ENCODE results near the gene RGP1. TPM values are rescaled to one million over a fixed set of nuclear protein-coding genes. Genes with fewer than 3 reads are reported as not detected.

The RGP1 gene
- total and polyA plus RNA-seq, 8 donors: 3.8 to 21.2 (median 12.0) TPM

DNA sequence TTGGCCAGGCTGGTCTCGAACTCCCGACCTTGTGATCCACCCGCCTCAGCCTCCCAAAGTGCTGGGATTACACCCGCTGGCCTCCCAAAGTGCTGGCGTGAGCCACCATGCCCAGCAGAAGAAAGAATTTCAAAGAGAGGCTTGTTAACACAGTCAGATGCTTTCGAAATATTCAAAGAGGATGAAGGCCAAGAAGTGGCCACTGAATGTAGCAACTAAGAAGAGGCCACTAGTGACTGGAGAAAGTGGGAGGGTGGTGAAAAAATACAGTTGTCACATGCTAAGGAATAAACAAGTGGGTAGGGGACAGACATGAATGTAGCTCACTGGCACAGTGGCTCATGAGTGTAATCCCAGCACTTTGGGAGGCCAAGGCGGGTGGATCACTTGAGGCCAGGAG is 46.4 kb upstream of the RGP1 start:
- Histone ChIP-seq H3K9me3 (no peaks in the 10 kb centered on the region), H3K4me1 (peaks cover 0 to 6% (median 4%) of the 10 kb centered on the region in 4 donors), H3K36me3 (peaks cover 99 to 100% (median 100%) of the 10 kb centered on the region in 4 donors), H3K27me3 (no peaks in the 10 kb centered on the region), H3K27ac (peak overlapping the region in 1 of 5 donors; percentile 97), H3K4me3 (no peak overlapping the region)
- intact Hi-C loops (cut with DNase I; ENCODE audit: low total_unique reads): no loop called here
- 95 to 98% (median 95%) methylated on average over 7 of the region's 7 CpGs for WGBS, 5 donors
- TF ChIP-seq POLR2A (IDR thresholded peaks at IDR 0.05): no peak
- TF ChIP-seq, protein P1, sequence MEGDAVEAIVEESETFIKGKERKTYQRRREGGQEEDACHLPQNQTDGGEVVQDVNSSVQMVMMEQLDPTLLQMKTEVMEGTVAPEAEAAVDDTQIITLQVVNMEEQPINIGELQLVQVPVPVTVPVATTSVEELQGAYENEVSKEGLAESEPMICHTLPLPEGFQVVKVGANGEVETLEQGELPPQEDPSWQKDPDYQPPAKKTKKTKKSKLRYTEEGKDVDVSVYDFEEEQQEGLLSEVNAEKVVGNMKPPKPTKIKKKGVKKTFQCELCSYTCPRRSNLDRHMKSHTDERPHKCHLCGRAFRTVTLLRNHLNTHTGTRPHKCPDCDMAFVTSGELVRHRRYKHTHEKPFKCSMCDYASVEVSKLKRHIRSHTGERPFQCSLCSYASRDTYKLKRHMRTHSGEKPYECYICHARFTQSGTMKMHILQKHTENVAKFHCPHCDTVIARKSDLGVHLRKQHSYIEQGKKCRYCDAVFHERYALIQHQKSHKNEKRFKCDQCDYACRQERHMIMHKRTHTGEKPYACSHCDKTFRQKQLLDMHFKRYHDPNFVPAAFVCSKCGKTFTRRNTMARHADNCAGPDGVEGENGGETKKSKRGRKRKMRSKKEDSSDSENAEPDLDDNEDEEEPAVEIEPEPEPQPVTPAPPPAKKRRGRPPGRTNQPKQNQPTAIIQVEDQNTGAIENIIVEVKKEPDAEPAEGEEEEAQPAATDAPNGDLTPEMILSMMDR (IDR thresholded peaks at IDR 0.05): no peak
- TF ChIP-seq EP300 (IDR thresholded peaks at IDR 0.05): no peak
- TF ChIP-seq POLR2AphosphoS5 (IDR thresholded peaks at IDR 0.05): no peak
- no peak for DNase-seq

DNA sequence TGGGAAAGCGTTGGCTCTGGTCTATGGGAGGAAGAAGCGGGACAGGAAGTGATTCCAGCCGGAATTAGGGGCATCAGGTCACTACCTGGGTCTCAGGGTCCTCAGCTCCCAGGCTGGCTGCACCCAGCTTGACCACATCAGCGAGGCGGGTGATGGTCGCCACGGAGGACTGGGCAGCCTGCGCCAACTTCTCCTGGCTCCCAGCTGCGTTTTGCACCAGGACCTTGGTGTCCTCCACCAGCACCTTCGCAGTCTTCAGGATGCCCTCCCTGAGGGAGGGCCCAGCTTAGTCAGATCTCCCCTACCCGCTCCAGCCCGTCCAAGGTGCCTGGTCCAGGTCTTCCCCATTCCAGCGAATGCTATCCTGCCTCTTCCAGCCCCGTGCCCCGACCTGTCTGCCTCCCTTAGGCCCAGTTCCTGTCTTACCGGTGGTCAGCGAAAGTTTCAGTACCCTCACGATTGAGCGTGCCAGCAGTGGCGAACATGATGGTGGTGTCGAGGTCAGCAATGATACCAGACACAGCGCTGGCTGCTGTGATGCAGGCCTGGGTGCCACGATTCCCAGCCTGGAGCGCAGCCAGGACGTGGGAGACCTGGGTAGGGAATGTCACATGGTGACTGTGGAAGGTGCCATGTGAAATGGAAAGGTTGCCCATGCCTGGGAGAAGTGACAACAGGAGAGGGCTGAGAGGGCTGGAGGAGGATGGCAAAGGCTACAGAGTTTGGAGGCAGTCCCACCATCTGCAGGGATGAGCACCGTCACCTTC is 45.0 kb upstream of the RGP1 start:
- no peak overlapping the region for H3K4me3 ChIP-seq
- TF ChIP-seq POLR2A (IDR thresholded peaks at IDR 0.05): no peak
- no peak for TF ChIP-seq POLR2AphosphoS5 (IDR thresholded peaks at IDR 0.05)
- no peak for TF ChIP-seq EP300 (IDR thresholded peaks at IDR 0.05)
- H3K9me3 ChIP-seq: no peaks in the 10 kb centered on the region
- intact Hi-C loops (cut with DNase I; ENCODE audit: low total_unique reads): no loop called here
- H3K27ac ChIP-seq: peak overlapping the region in 2 of 5 donors; percentile 3 to 97
- no peaks in the 10 kb centered on the region for H3K27me3 ChIP-seq
- peaks cover 99 to 100% (median 100%) of the 10 kb centered on the region in 4 donors for H3K36me3 ChIP-seq
- H3K4me1 ChIP-seq: no peaks in the 10 kb centered on the region
- DNase-seq: no peak
- WGBS, 5 donors: 93 to 97% (median 96%) methylated on average over 24 to 26 of the region's 26 CpGs

DNA sequence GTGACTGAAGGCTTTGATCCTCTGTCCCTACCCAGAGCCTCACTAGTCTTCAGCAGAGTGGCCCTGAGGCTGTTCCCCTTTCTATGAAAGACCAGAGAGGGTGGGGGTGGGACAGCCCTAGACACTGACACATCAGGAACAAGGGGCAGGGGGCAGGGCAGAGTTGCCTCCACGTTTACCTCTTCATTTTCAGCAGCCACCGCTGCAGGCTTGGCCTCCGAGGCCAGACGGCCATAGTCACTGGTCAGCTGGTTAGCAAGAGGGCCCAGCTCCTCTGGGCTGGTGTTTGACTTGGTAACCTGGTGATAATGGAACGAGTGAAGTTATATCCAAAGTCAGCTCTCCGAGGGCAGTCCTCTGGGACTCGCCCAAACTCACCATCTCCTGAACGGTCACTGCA is 43.7 kb upstream of the RGP1 start:
- Histone ChIP-seq H3K36me3 (peaks cover 96 to 100% (median 100%) of the 10 kb centered on the region in 4 donors), H3K4me1 (no peaks in the 10 kb centered on the region), H3K27ac (peak overlapping the region in 2 of 5 donors; percentile 4 to 97), H3K4me3 (no peak overlapping the region), H3K27me3 (no peaks in the 10 kb centered on the region), H3K9me3 (no peaks in the 10 kb centered on the region)
- TF ChIP-seq POLR2A (IDR thresholded peaks at IDR 0.05) (no peak), EP300 (IDR thresholded peaks at IDR 0.05) (no peak), POLR2AphosphoS5 (IDR thresholded peaks at IDR 0.05) (no peak)
- TF ChIP-seq, protein P1 (IDR thresholded peaks at IDR 0.05): no peak
- DNase-seq: no peak
- intact Hi-C loops (cut with DNase I; ENCODE audit: low total_unique reads): no loop called here
- 77 to 87% (median 81%) methylated on average over 8 of the region's 8 CpGs for WGBS, 5 donors

DNA sequence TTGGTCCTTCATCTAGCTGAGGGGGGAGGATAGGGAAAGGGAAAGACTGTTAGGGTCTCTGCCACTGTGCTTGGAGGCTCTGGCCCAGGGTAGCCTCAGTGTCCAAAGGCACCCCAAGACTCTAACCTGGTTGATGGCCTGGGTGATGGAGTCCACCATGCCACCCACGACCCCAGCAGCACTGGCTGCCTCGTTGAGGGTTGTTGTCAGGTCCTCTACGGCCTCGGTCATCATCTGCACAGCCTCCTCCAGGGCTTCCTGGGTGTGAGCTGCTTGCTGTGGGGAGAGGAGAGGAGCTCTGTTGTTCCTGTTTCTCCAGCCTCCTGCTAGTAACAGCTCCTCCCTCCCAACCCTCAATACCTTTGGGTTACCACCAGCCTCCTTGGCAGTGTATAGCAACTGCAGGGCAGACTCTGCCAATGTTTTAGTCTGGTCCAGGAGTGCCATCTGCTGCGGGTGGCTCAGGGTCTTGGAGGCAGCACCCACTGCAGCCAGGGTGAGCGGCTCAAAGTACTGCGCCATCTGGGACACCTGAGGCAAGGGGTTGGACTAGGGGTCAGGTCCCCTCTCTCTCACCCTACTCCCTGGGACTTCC is 43.2 kb upstream of the RGP1 start:
- 89 to 96% (median 92%) methylated on average over 7 of the region's 7 CpGs for WGBS, 5 donors
- H3K27ac ChIP-seq: peak overlapping the region in 1 of 5 donors; percentile 97

More for the DNA sequence above, 43.2 kb upstream of the RGP1 start:
- Histone ChIP-seq H3K9me3 (no peaks in the 10 kb centered on the region), H3K4me3 (no peak overlapping the region), H3K27me3 (no peaks in the 10 kb centered on the region), H3K36me3 (peaks cover 97 to 100% (median 100%) of the 10 kb centered on the region in 4 donors), H3K4me1 (no peaks in the 10 kb centered on the region)
- TF ChIP-seq, protein P1 (IDR thresholded peaks at IDR 0.05): no peak
- TF ChIP-seq POLR2AphosphoS5 (IDR thresholded peaks at IDR 0.05) (no peak), POLR2A (IDR thresholded peaks at IDR 0.05) (no peak), EP300 (IDR thresholded peaks at IDR 0.05) (no peak)
- intact Hi-C loops (cut with DNase I; ENCODE audit: low total_unique reads): no loop called here
- no peak for DNase-seq

Measured in stomach (tissue), 9 donors.